ENCODE results near the gene ZNF48. TPM values are rescaled to one million over a fixed set of nuclear protein-coding genes. Genes with fewer than 3 reads are reported as not detected.

The ZNF48 gene
- total RNA-seq, 4 donors from 2014 or later: 5.5 to 7.5 (median 7.3) TPM

- no peaks in the 10 kb centered on the region for H3K36me3 ChIP-seq
- DNase-seq (ENCODE audit: low spot score in 2 of 2): no peak
- no peak overlapping the region for H3K4me3 ChIP-seq
- H3K27ac ChIP-seq: no peak overlapping the region
- no peaks in the 10 kb centered on the region for H3K9me3 ChIP-seq
- peaks cover 0 to 8% (median 6%) of the 10 kb centered on the region in 4 donors for H3K4me1 ChIP-seq
- no peaks in the 10 kb centered on the region for H3K27me3 ChIP-seq
- 71 to 74% methylated on average over 4 of the region's 4 CpGs for WGBS, 2 donors
- no peak for TF ChIP-seq POLR2A (IDR thresholded peaks at IDR 0.05)
- no peak for TF ChIP-seq EP300 (IDR thresholded peaks at IDR 0.05)
- TF ChIP-seq CTCF (IDR thresholded peaks at IDR 0.05): no peak
Observed at GRCh38 chr16:30434852-30435251, 39.6 kb downstream of the ZNF48 start.

GRCh38 chr16:30437511-30438046 is 42.4 kb downstream of the ZNF48 start:
- 71 to 83% methylated on average over 3 of the region's 3 CpGs for WGBS, 2 donors
- Histone ChIP-seq H3K4me3 (no peak overlapping the region), H3K36me3 (peaks cover 0 to 3% (median 0%) of the 10 kb centered on the region in 3 donors), H3K27me3 (no peaks in the 10 kb centered on the region), H3K27ac (no peak overlapping the region), H3K9me3 (no peaks in the 10 kb centered on the region), H3K4me1 (no peaks in the 10 kb centered on the region)
- no peak for TF ChIP-seq EP300 (IDR thresholded peaks at IDR 0.05)
- no peak for TF ChIP-seq POLR2A (IDR thresholded peaks at IDR 0.05)
- TF ChIP-seq CTCF (IDR thresholded peaks at IDR 0.05): no peak
- no peak for DNase-seq (ENCODE audit: low spot score in 2 of 2)

GRCh38 chr16:30438835-30439234 is 43.6 kb downstream of the ZNF48 start:
- peaks cover 0 to 15% (median 0%) of the 10 kb centered on the region in 3 donors for H3K36me3 ChIP-seq
- H3K4me1 ChIP-seq: peaks cover 0 to 4% (median under 1%) of the 10 kb centered on the region in 4 donors
- H3K27me3 ChIP-seq: no peaks in the 10 kb centered on the region
- H3K4me3 ChIP-seq: no peak overlapping the region
- H3K9me3 ChIP-seq: no peaks in the 10 kb centered on the region
- TF ChIP-seq POLR2A (IDR thresholded peaks at IDR 0.05): no peak
- no peak for TF ChIP-seq CTCF (IDR thresholded peaks at IDR 0.05)
- WGBS, 2 donors: 83 to 89% methylated on average over 5 of the region's 5 CpGs
- H3K27ac ChIP-seq: no peak overlapping the region
- no peak for DNase-seq (ENCODE audit: low spot score in 2 of 2)

- Histone ChIP-seq H3K27me3 (no peaks in the 10 kb centered on the region), H3K4me1 (peaks cover 0 to 14% (median 10%) of the 10 kb centered on the region in 4 donors), H3K27ac (no peak overlapping the region), H3K4me3 (no peak overlapping the region), H3K9me3 (no peaks in the 10 kb centered on the region), H3K36me3 (peaks cover 0 to 22% (median 0%) of the 10 kb centered on the region in 3 donors)
- no peak for DNase-seq (ENCODE audit: low spot score in 2 of 2)
- TF ChIP-seq POLR2A (IDR thresholded peaks at IDR 0.05) (no peak), CTCF (IDR thresholded peaks at IDR 0.05) (no peak), EP300 (IDR thresholded peaks at IDR 0.05) (no peak)
- 84 to 89% methylated on average over 6 of the region's 6 CpGs for WGBS, 2 donors
Observed at GRCh38 chr16:30439720-30440348, 44.6 kb downstream of the ZNF48 start.

GRCh38 chr16:30443631-30444030 is 48.4 kb downstream of the ZNF48 start:
- TF ChIP-seq CTCF (IDR thresholded peaks at IDR 0.05) (no peak), POLR2A (IDR thresholded peaks at IDR 0.05) (no peak), EP300 (IDR thresholded peaks at IDR 0.05) (no peak)
- 82 to 83% methylated on average over 2 of the region's 2 CpGs for WGBS, 2 donors
- H3K4me3 ChIP-seq: no peak overlapping the region
- peaks cover 0 to 23% (median 17%) of the 10 kb centered on the region in 4 donors for H3K4me1 ChIP-seq
- no peaks in the 10 kb centered on the region for H3K27me3 ChIP-seq
- no peak overlapping the region for H3K27ac ChIP-seq
- DNase-seq (ENCODE audit: low spot score in 2 of 2): no peak
- peaks cover 0 to 22% (median 0%) of the 10 kb centered on the region in 3 donors for H3K36me3 ChIP-seq
- no peaks in the 10 kb centered on the region for H3K9me3 ChIP-seq

All from tibial nerve (tissue), 4 donors.